ENCODE measurements around the gene USP5. TPM values are rescaled to one million over a fixed set of nuclear protein-coding genes. Genes with fewer than 3 reads are reported as not detected.
A peak's percentile ranks its signal among the peaks of the same experiment; 100 is the strongest.

The USP5 gene
- polyA plus RNA-seq (2012; rRNA removed), result 97.2 and 100 TPM in 2 replicates
- 46.4 and 64.2 TPM in 2 replicates for polyA plus RNA-seq (2012; cell fraction: cytosol; rRNA removed)
- polyA plus RNA-seq (2012; cell fraction: nucleus; rRNA removed), result 203 and 208 TPM in 2 replicates

GRCh38 chr12:6851921-6852650, at the start of gene USP5:
TSS of gene USP5 (plus strand) at chr12:6852150. CDS start at chr12:6852180, 30 bp downstream.
- H3K4me3 ChIP-seq (ENCODE audit: low read depth in 2 of 2, low read length in 1 of 2), result peak within 1 kb of the TSS; percentile 70 to 76
- H3K9me2 ChIP-seq, result no peaks in the 10 kb centered on the region
- peaks cover 70% of the 10 kb centered on the region for H3K79me2 ChIP-seq (ENCODE audit: insufficient read depth)
- peaks cover 21% of the 10 kb centered on the region for H3F3A ChIP-seq (replicated peaks; ENCODE audit: insufficient read depth)
- H3K9ac ChIP-seq, result peak within 1 kb of the TSS; percentile 65
- H3K27ac ChIP-seq (ENCODE audit: low read depth in 2 of 2, low read length in 1 of 2), result peak within 1 kb of the TSS; percentile 73 to 97
- peaks cover 21 to 38% of the 10 kb centered on the region in 2 experiments for H3K36me3 ChIP-seq (replicated peaks in 1 of 2; ENCODE audit: control insufficient read depth in 1 of 2, insufficient read depth in 2 of 2, low read length in 1 of 2)
- WGBS (ENCODE audit: low lambda C conversion rate), result 2% methylated on average over 11 of the region's 65 CpGs
- H3K4me2 ChIP-seq, result peak within 1 kb of the TSS; percentile 96
- DNase-seq, result peak; percentile 92
- H3K27me3 ChIP-seq (ENCODE audit: insufficient read depth), result no peaks in the 10 kb centered on the region
- H2AFZ ChIP-seq (ENCODE audit: low read depth), result peak within 1 kb of the TSS; percentile 67
- no peaks in the 10 kb centered on the region; the same call in 1 of the 2 replicates for H4K20me1 ChIP-seq (ENCODE audit: insufficient read depth)
- POLR2A ChIA-PET, result interaction anchor here (0.8 to 3.4 kb wide), 25 partner anchors 10 to 359 kb away, joined by 3 to 57 read pairs (median 6); partner anchors contain the start of genes C12orf57, COPS7A, GAPDH and GNB3
- no peaks in the 10 kb centered on the region for H3K9me3 ChIP-seq
- CTCF ChIA-PET, result interaction anchor here (1.0 to 19.4 kb wide), 7 partner anchors 12 to 339 kb away, joined by 3 to 225 read pairs (median 11); partner anchors contain the start of genes GNB3, MLF2, P3H3 and SPSB2
- H3K4me1 ChIP-seq (ENCODE audit: control insufficient read depth in 1 of 2, insufficient read depth in 2 of 2, low read depth in 1 of 2, low read length in 1 of 2), result peaks cover 7 to 17% of the 10 kb centered on the region in 2 experiments
- TF ChIP-seq RAD21 (IDR thresholded peaks at IDR 0.05; ENCODE audit: low read length), result no peak
- peak; percentile 40; the same call in 1 of the 2 replicates for TF ChIP-seq RFX5 (IDR thresholded peaks at IDR 0.05; ENCODE audit: low read length)
- peak; percentile 45; the same call in 1 of the 2 replicates for TF ChIP-seq TCF12 (IDR thresholded peaks at IDR 0.05)
- TF ChIP-seq FOXJ3 (CRISPR knock-in tag; IDR thresholded peaks at IDR 0.05), result no peak
- no peak; the same call in 1 of the 2 replicates for TF ChIP-seq USF2 (IDR thresholded peaks at IDR 0.05; ENCODE audit: borderline replicate concordance, low read depth, low read length)
- TF ChIP-seq FOXM1 (IDR thresholded peaks at IDR 0.05; ENCODE audit: low read depth), result no peak
- TF ChIP-seq GABPA (IDR thresholded peaks at IDR 0.05; ENCODE audit: low read depth), result peak; percentile 88
- no peak; the same call in none of the 2 replicates for TF ChIP-seq POLR2AphosphoS5 (IDR thresholded peaks at IDR 0.05; ENCODE audit: low read depth, low read length)
- TF ChIP-seq IRF3 (IDR thresholded peaks at IDR 0.05; ENCODE audit: low read depth, low read length), result peak; percentile 76
- TF ChIP-seq ELF1 (IDR thresholded peaks at IDR 0.05), result peak; percentile 90
- 0 out of 2 replicates have a peak, but pooled peaks have one; percentile 7 for TF ChIP-seq CTCF (IDR thresholded peaks at IDR 0.05)
- no peak for TF ChIP-seq EZH2phosphoT487 (IDR thresholded peaks at IDR 0.05; ENCODE audit: borderline replicate concordance, low read depth)
- no peak for TF ChIP-seq SMC3 (IDR thresholded peaks at IDR 0.05; ENCODE audit: low read depth, low read length)
- TF ChIP-seq RCOR1 (IDR thresholded peaks at IDR 0.05; ENCODE audit: low read length), result no peak
- peak; percentile 43; the same call in 1 of the 2 replicates for TF ChIP-seq MAX (IDR thresholded peaks at IDR 0.05; ENCODE audit: low read depth)
- TF ChIP-seq MEF2A (IDR thresholded peaks at IDR 0.05; ENCODE audit: borderline replicate concordance, low read depth), result no peak
- TF ChIP-seq USF1 (IDR thresholded peaks at IDR 0.05; ENCODE audit: borderline replicate concordance, low read depth), result peak; percentile 35; the same call in 1 of the 2 replicates
- TF ChIP-seq JUND (IDR thresholded peaks at IDR 0.05), result no peak
- no peak for TF ChIP-seq EP300 (IDR thresholded peaks at IDR 0.05; ENCODE audit: borderline replicate concordance in 1 of 2, low read depth in 1 of 2, low read length in 1 of 2)
- peak; percentile 97 for TF ChIP-seq PBX3 (IDR thresholded peaks at IDR 0.05)
- TF ChIP-seq SIN3A (IDR thresholded peaks at IDR 0.05; ENCODE audit: borderline replicate concordance, low read depth, low read length), result peak; percentile 19; the same call in 1 of the 2 replicates
- no peak for TF ChIP-seq FOSL2 (IDR thresholded peaks at IDR 0.05; ENCODE audit: borderline replicate concordance, low read depth)
- peak; percentile 89 for TF ChIP-seq YY1 (IDR thresholded peaks at IDR 0.05; ENCODE audit: low read depth)
- TF ChIP-seq TAF1 (IDR thresholded peaks at IDR 0.05; ENCODE audit: borderline replicate concordance, low read depth, low read length), result peak; percentile 50; the same call in 1 of the 2 replicates
- TF ChIP-seq MXI1 (IDR thresholded peaks at IDR 0.05; ENCODE audit: low read depth, low read length), result peak; percentile 72
